Posterior cingulate gyrus (tissue), 11 donors: ENCODE data around the gene RPA1.

Experiments
- DNase-seq, 10 donors: peaks; one replicate each; pipeline versions ENCODE4 v3.0.0 to v3.0.0-alpha.2; 2020 to 2021; ENCODE audit warnings: mixed read lengths in 3 of 10
- intact Hi-C: fragments of 100-400 bp; cut with DNase I; formaldehyde crosslinking; loops from one replicate; pipeline ENCODE4 v1.15.1; 2023

Gene RPA1

GRCh38 chr17:1905190-1905913, 75.5 kb downstream of the RPA1 start:
- DNase-seq: peak in 5 of 10 donors; percentile 32 to 89 (median 73)
- intact Hi-C loops: no loop called here

- peak in 3 of 10 donors; percentile 25 to 71 (median 64) for DNase-seq
- intact Hi-C loops: no loop called here
These were observed 76.9 kb downstream of the RPA1 start for GRCh38 chr17:1906662-1907101.

- peak in 5 of 10 donors; percentile 24 to 89 (median 55) for DNase-seq
- intact Hi-C loops: no loop called here
These were observed 77.4 kb downstream of the RPA1 start for GRCh38 chr17:1907216-1907631.

GRCh38 chr17:1907909-1908698, 78.3 kb downstream of the RPA1 start:
- DNase-seq: peak in 6 of 10 donors; percentile 55 to 92 (median 72)
- intact Hi-C loops: loop anchor here (1.0 kb wide), 1 partner anchor 118 kb away; no protein-coding TSS in a partner anchor

GRCh38 chr17:1908699-1909309, 79.0 kb downstream of the RPA1 start:
- intact Hi-C loops: loop anchor here (1.0 kb wide), 1 partner anchor 117 kb away; no protein-coding TSS in a partner anchor
- peak in 8 of 10 donors; percentile 29 to 93 (median 66) for DNase-seq

- intact Hi-C loops: no loop called here
These were observed 80.2 kb downstream of the RPA1 start for GRCh38 chr17:1909985-1910384.

GRCh38 chr17:1912146-1912545, 82.3 kb downstream of the RPA1 start:
- no peak for DNase-seq
- intact Hi-C loops: no loop called here

More at GRCh38 chr17:1909985-1910384, 80.2 kb downstream of the RPA1 start:
- no peak for DNase-seq

GRCh38 chr17:1913702-1914101, 83.9 kb downstream of the RPA1 start:
- peak in 1 of 10 donors; percentile 37 for DNase-seq
- intact Hi-C loops: no loop called here

- peak in 1 of 10 donors; percentile 5 for DNase-seq
- intact Hi-C loops: no loop called here
These were observed 84.9 kb downstream of the RPA1 start for GRCh38 chr17:1914661-1915083.

- peak in 2 of 10 donors; percentile 3 to 15 for DNase-seq
- intact Hi-C loops: no loop called here
These were observed 86.1 kb downstream of the RPA1 start for GRCh38 chr17:1915889-1916288.

- peak in 2 of 10 donors; percentile 29 to 37 for DNase-seq
- intact Hi-C loops: no loop called here
These were observed 86.5 kb downstream of the RPA1 start for GRCh38 chr17:1916316-1916715.

- intact Hi-C loops: no loop called here
- peak in 2 of 10 donors; percentile 46 to 64 for DNase-seq
These were observed 87.3 kb downstream of the RPA1 start for GRCh38 chr17:1916963-1917715.

GRCh38 chr17:1918346-1919162, 88.7 kb downstream of the RPA1 start:
- peak in 2 of 10 donors; percentile 68 to 83 for DNase-seq
- intact Hi-C loops: no loop called here

GRCh38 chr17:1919201-1919600, 89.4 kb downstream of the RPA1 start:
- intact Hi-C loops: no loop called here
- peak in 2 of 10 donors; percentile 17 to 37 for DNase-seq

- intact Hi-C loops: no loop called here
- DNase-seq: peak; percentile 49 to 96 (median 77)
These were observed 91.1 kb downstream of the RPA1 start for GRCh38 chr17:1920948-1921351.

- no peak for DNase-seq
- intact Hi-C loops: no loop called here
These were observed 99.2 kb downstream of the RPA1 start for GRCh38 chr17:1928976-1929375.

- intact Hi-C loops: no loop called here
- DNase-seq: no peak
These were observed 100.5 kb downstream of the RPA1 start for GRCh38 chr17:1930337-1930645.

GRCh38 chr17:1931844-1932579, 102.2 kb downstream of the RPA1 start:
- DNase-seq: peak in 9 of 10 donors; percentile 42 to 96 (median 68)
- intact Hi-C loops: no loop called here
